K562 (cell line): ENCODE results near the gene MRPL16. TPM values are rescaled to one million over a fixed set of nuclear protein-coding genes. Genes with fewer than 3 reads are reported as not detected.

Experiments used
- BCL6 ChIP-seq: fragments of 250-450 bp; sonication (Bioruptor Pico); IDR thresholded peaks from 2 replicates; pipeline ENCODE4 v1.4.0; 2020
- KDM4B ChIP-seq, 2 experiments: fragments of 450-650 bp in 1 of 2; sonication (generic) in 1 of 2; IDR thresholded peaks; 2 replicates each; pipeline ENCODE4 v1.6.1; 2016 to 2017; ENCODE audit warnings: borderline replicate concordance in 2 of 2, antibody characterized with exemption in 1 of 2, low read depth in 1 of 2, mild to moderate bottlenecking in 1 of 2
- MXI1 ChIP-seq: IDR thresholded peaks from 2 replicates; pipeline ENCODE4 v1.6.1; 2011; ENCODE audit warnings: low read depth, mild to moderate bottlenecking, improper control_type of control experiment, low read length
- NFIX ChIP-seq: fragments of 250-450 bp; sonication (Bioruptor Pico); IDR thresholded peaks from 2 replicates; pipeline ENCODE4 v1.4.0; 2020; ENCODE audit warnings: low read depth, mild to moderate bottlenecking, moderate library complexity
- PHTF2 ChIP-seq: fragments of 250-450 bp; sonication (Bioruptor Pico); IDR thresholded peaks from 2 replicates; pipeline ENCODE4 v1.5.0; 2021; ENCODE audit warnings: mild to moderate bottlenecking
- SNRNP70 ChIP-seq: fragments of 200-400 bp; formaldehyde crosslinking; optimal IDR thresholded peaks from 2 replicates; pipeline ENCODE3; 2017; ENCODE audit warnings: low read depth, low read length
- SRSF3 ChIP-seq: fragments of 200-400 bp; formaldehyde crosslinking; IDR thresholded peaks from 2 replicates; pipeline ENCODE4 v1.6.1; 2016; ENCODE audit warnings: mild to moderate bottlenecking, low read length, moderate library complexity; ENCODE audit not compliant: insufficient read depth
- ZNF124 ChIP-seq: sonication (generic); formaldehyde crosslinking; IDR thresholded peaks from 2 replicates; pipeline ENCODE4 v1.8.1; 2022; ENCODE audit warnings: missing genetic modification reagents
- ZNF232 ChIP-seq: sonication (generic); formaldehyde crosslinking; IDR thresholded peaks from 2 replicates; pipeline ENCODE4 v1.8.0; 2022; ENCODE audit warnings: mild to moderate bottlenecking, missing genetic modification reagents
- polyA plus RNA-seq, 8 experiments: library from polyadenylated mRNA; depleted of rRNA in 4 of 8; stranded (reverse) in 5 of 8; unstranded in 3 of 8; fragments of >200 nt; fragmentation: Nextera tagmentation in 2 of 8; fragmentation: Illumina TruSeq in 1 of 8; extraction: Ambion mirVana in 2 of 8; extraction: Trizol in 1 of 8; gene quantifications; 2 replicates each; pipeline versions ENCODE4 v1.2.1 to v1.2.3, GENCODE V29; 2011 to 2014; ENCODE audit warnings: inconsistent platforms in 1 of 8, missing spikeins in 1 of 8
- total RNA-seq, 7 experiments: library from RNA; depleted of rRNA in 6 of 7; stranded (reverse); fragments of >200 nt in 6 of 7; fragmentation: Illumina TruSeq in 2 of 7; extraction: Trizol in 2 of 7; gene quantifications; 2 replicates each; pipeline versions ENCODE4 v1.2.1 to v1.2.3, GENCODE V29; 2011 to 2021; ENCODE audit warnings: low replicate concordance in 1 of 7
- TF ChIP-seq, protein P1 (sequence below): fragments of 250-450 bp; sonication (Bioruptor Pico); IDR thresholded peaks from 2 replicates; pipeline ENCODE4 v1.6.1; 2021; ENCODE audit warnings: mild to moderate bottlenecking
- TF ChIP-seq, protein P2 (sequence below), 2 experiments: fragments of 450-650 bp; formaldehyde crosslinking in 1 of 2; IDR thresholded peaks; 2 replicates each; pipeline versions ENCODE4 v1.4.0 to v1.6.1; 2014 to 2020; ENCODE audit warnings: mild to moderate bottlenecking in 2 of 2, borderline replicate concordance in 1 of 2, low read depth in 1 of 2
- TF ChIP-seq, protein P3 (sequence below), 2 experiments: fragments of 250-450 bp in 1 of 2; fragments of 450-650 bp in 1 of 2; sonication (Bioruptor Pico) in 1 of 2; IDR thresholded peaks; 2 replicates each; pipeline versions ENCODE4 v1.6.1 to v1.8.0; 2016 to 2021; ENCODE audit warnings: mild to moderate bottlenecking in 2 of 2, moderate library complexity in 2 of 2, missing compliant biosample characterization in 1 of 2, missing genetic modification characterization in 1 of 2
- TF ChIP-seq, protein P4 (sequence below): IDR thresholded peaks from 3 replicates; pipeline ENCODE4 v1.6.1; 2011; ENCODE audit warnings: borderline replicate concordance, mild to moderate bottlenecking; ENCODE audit not compliant: insufficient read length, insufficient read depth
- TF ChIP-seq, protein P5 (sequence below): fragments of 200-800 bp; sonication (Bioruptor generic); IDR thresholded peaks from 2 replicates; pipeline ENCODE4 v1.6.1; 2017; ENCODE audit warnings: missing genetic modification characterization, missing compliant biosample characterization

Gene MRPL16
- total and polyA plus RNA-seq, 9 of the 15 experiments (the other 6 are each of a cell fraction or from before 2014, with no cell fraction given) = 63.3 to 209 (median 157) TPM

DNA sequence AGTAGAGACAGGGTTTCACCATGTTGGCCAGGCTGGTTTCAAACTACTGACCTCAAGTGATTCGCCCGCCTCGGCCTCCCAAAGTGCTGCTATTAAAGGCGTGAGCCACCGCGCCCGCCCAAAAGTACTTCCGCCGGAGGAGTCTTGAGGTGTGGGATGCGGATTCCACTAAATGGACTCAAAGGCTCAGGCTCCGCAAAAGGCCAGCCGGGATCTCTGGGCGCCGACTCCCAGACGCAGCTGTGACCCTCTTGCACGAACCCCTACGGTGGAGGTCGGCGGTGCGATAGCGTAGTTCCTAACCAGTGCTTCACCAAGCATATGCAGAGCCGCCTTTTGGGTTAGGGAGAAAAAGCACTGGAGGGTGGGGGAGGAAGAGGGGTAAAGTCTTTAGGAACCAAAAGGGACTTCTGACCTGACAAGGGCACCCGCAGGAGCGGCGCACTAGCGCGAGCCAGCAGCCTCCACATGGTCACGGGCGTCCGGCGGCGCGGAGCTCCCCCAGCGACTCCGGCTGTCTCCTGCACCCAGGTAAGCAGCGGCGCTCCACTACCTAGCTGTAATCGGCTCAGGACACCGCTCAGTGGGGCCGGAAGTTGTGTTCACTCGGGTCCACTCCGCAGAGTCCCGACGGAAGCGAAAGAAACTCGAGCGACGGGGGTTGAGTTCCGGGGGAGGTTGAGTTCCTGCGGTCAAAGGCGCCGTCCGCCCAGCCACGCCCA lies at the start of gene MRPL16 (continued):
- TF ChIP-seq, protein P1, sequence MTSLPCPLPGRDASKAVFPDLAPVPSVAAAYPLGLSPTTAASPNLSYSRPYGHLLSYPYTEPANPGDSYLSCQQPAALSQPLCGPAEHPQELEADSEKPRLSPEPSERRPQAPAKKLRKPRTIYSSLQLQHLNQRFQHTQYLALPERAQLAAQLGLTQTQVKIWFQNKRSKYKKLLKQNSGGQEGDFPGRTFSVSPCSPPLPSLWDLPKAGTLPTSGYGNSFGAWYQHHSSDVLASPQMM (CRISPR knock-in tag) = no peak
- peak in 1 of 2 experiments; percentile 98; a peak in 1 of 4 replicates for TF ChIP-seq KDM4B (IDR thresholded peaks at IDR 0.05; ENCODE audit: borderline replicate concordance in 2 of 2, low read depth in 1 of 2)
- no peak for TF ChIP-seq MXI1
- TF ChIP-seq, protein P2, sequence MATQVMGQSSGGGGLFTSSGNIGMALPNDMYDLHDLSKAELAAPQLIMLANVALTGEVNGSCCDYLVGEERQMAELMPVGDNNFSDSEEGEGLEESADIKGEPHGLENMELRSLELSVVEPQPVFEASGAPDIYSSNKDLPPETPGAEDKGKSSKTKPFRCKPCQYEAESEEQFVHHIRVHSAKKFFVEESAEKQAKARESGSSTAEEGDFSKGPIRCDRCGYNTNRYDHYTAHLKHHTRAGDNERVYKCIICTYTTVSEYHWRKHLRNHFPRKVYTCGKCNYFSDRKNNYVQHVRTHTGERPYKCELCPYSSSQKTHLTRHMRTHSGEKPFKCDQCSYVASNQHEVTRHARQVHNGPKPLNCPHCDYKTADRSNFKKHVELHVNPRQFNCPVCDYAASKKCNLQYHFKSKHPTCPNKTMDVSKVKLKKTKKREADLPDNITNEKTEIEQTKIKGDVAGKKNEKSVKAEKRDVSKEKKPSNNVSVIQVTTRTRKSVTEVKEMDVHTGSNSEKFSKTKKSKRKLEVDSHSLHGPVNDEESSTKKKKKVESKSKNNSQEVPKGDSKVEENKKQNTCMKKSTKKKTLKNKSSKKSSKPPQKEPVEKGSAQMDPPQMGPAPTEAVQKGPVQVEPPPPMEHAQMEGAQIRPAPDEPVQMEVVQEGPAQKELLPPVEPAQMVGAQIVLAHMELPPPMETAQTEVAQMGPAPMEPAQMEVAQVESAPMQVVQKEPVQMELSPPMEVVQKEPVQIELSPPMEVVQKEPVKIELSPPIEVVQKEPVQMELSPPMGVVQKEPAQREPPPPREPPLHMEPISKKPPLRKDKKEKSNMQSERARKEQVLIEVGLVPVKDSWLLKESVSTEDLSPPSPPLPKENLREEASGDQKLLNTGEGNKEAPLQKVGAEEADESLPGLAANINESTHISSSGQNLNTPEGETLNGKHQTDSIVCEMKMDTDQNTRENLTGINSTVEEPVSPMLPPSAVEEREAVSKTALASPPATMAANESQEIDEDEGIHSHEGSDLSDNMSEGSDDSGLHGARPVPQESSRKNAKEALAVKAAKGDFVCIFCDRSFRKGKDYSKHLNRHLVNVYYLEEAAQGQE (IDR thresholded peaks at IDR 0.05; ENCODE audit: borderline replicate concordance) = peak; percentile 2; the same call in 1 of the 2 replicates
- TF ChIP-seq, protein P2 (CRISPR knock-in tag; IDR thresholded peaks at IDR 0.05; ENCODE audit: low read depth) = 0 out of 2 replicates have a peak, but pooled peaks have one; percentile 50
- TF ChIP-seq, protein P3, sequence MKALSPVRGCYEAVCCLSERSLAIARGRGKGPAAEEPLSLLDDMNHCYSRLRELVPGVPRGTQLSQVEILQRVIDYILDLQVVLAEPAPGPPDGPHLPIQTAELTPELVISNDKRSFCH (CRISPR knock-in tag; IDR thresholded peaks at IDR 0.05) = no peak
- TF ChIP-seq, protein P3 (tag; IDR thresholded peaks at IDR 0.05) = 0 out of 2 replicates have a peak, but pooled peaks have one; percentile 12
- TF ChIP-seq, protein P4, sequence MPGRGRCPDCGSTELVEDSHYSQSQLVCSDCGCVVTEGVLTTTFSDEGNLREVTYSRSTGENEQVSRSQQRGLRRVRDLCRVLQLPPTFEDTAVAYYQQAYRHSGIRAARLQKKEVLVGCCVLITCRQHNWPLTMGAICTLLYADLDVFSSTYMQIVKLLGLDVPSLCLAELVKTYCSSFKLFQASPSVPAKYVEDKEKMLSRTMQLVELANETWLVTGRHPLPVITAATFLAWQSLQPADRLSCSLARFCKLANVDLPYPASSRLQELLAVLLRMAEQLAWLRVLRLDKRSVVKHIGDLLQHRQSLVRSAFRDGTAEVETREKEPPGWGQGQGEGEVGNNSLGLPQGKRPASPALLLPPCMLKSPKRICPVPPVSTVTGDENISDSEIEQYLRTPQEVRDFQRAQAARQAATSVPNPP = no peak
- TF ChIP-seq BCL6 (CRISPR knock-in tag) = no peak
- TF ChIP-seq, protein P5, sequence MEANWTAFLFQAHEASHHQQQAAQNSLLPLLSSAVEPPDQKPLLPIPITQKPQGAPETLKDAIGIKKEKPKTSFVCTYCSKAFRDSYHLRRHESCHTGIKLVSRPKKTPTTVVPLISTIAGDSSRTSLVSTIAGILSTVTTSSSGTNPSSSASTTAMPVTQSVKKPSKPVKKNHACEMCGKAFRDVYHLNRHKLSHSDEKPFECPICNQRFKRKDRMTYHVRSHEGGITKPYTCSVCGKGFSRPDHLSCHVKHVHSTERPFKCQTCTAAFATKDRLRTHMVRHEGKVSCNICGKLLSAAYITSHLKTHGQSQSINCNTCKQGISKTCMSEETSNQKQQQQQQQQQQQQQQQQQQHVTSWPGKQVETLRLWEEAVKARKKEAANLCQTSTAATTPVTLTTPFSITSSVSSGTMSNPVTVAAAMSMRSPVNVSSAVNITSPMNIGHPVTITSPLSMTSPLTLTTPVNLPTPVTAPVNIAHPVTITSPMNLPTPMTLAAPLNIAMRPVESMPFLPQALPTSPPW = peak; percentile 74
- TF ChIP-seq SRSF3 = no peak
- TF ChIP-seq NFIX (CRISPR knock-in tag) = no peak
- TF ChIP-seq ZNF232 = no peak
- peak; percentile 6; the same call in 1 of the 2 replicates for TF ChIP-seq PHTF2 (CRISPR knock-in tag)
- no peak for TF ChIP-seq SNRNP70
- TF ChIP-seq ZNF124 (CRISPR knock-in tag) = no peak
